Activated CD4-positive, alpha-beta memory T cell treated with anti-CD3 and anti-CD28 coated beads, Interleukin-2, amount 10 ng/mL, durations not matched to agents 7 days and 5 days (primary cell): ENCODE data around the gene MYD88. TPM values are rescaled to one million over a fixed set of nuclear protein-coding genes. Genes with fewer than 3 reads are reported as not detected.

Experiments
- CTCF ChIA-PET: fragments of 350-600 bp; sonication (Branson Sonifier 250); formaldehyde crosslinking; loops from one replicate; lab custom pipeline; 2021; ENCODE audit warnings: antibody characterized with exemption, inconsistent platforms; lab: Charles Lee
- POLR2A ChIA-PET: fragments of 350-600 bp; sonication (Branson Sonifier 250); formaldehyde crosslinking; loops from one replicate; lab custom pipeline; 2021; ENCODE audit warnings: antibody characterized with exemption; lab: Charles Lee
- DNase-seq: peaks from one replicate; pipeline ENCODE4 v3.0.0-alpha.2; 2020
- H3K27ac Mint-ChIP-seq: one replicate; pipeline ENCODE4 v1.8.0; 2021; ENCODE audit warnings: mild to moderate bottlenecking, mixed read lengths
- H3K27me3 Mint-ChIP-seq: one replicate; pipeline ENCODE4 v1.8.0; 2021; ENCODE audit warnings: mixed read lengths
- H3K36me3 Mint-ChIP-seq: one replicate; pipeline ENCODE4 v1.8.0; 2021; ENCODE audit warnings: low read depth, mixed read lengths
- H3K4me1 Mint-ChIP-seq: one replicate; pipeline ENCODE4 v1.8.0; 2021; ENCODE audit warnings: mixed read lengths
- H3K4me3 Mint-ChIP-seq: one replicate; pipeline ENCODE4 v1.8.0; 2021; ENCODE audit warnings: mild to moderate bottlenecking, mixed read lengths
- H3K9me3 Mint-ChIP-seq: one replicate; pipeline ENCODE4 v1.8.0; 2021; ENCODE audit warnings: mixed read lengths
- total RNA-seq, 2 experiments: library from RNA; stranded (reverse); gene quantifications; one replicate each; pipeline ENCODE4 v1.2.3, GENCODE V29; 2021

MYD88 gene
- total RNA-seq, 2 experiments from 2014 or later, result 87.9 to 91.3 TPM

DNA sequence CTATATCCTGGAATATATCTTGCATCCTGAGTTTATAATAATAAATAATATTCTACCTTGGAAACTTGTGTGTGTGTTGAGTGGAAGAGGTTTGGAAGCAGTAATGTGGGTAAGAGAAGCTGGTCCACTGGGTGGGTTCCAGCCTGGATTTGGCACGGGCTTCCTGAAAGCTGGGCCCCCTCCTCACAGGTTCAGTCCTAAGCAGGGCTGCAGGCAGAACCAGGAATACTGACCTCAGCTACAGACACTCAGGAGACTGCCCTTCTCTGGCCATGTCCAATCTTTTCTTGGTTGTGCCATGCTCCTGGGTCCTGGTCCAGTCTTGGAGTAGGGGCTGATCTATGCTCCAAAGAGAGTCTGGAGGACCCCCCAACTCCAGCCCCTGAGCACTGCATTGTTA lies 4.5 kb downstream of the MYD88 start:
- POLR2A ChIA-PET, result interaction anchor here (8.3 to 8.6 kb wide), 2 partner anchors 11 to 22 kb away, joined by 109 to 286 read pairs; partner anchors contain the start of gene OXSR1
- Mint-ChIP-seq H3K4me1 (peaks cover 41% of the 10 kb centered on the region), H3K4me3 (no peak overlapping the region), H3K36me3 (peaks cover 56% of the 10 kb centered on the region), H3K9me3 (peaks cover 23% of the 10 kb centered on the region), H3K27ac (no peak overlapping the region), H3K27me3 (peaks cover 5% of the 10 kb centered on the region)
- peak; percentile 3 for DNase-seq
- CTCF ChIA-PET, result interaction anchor here (1.4 to 2.6 kb wide), 2 partner anchors 10 to 20 kb away, joined by 5 to 7 read pairs; no protein-coding TSS in a partner anchor

DNA sequence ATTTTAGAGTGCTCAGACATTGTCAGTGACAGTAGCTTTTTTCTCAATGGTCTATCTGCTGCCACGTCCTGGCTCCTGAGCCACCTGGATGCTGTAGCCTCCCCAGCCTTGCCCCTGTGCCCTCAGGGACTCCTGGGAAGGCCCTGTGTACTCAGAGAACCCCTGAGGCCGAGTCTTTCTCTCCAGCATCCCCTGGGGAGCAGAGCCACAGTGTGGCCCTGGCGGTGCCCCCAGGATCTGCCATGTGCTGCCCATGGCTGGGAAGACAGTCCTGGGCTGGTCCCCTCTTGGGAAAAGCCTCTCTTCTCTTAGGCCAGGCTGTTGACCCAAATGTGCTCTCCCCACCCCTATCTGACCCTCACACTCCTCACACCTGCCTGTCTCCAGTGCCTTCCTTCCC lies 5.0 kb downstream of the MYD88 start:
- DNase-seq, result no peak
- POLR2A ChIA-PET, result interaction anchor here (8.3 to 8.6 kb wide), 2 partner anchors 10 to 21 kb away, joined by 109 to 286 read pairs; partner anchors contain the start of gene OXSR1
- Mint-ChIP-seq H3K36me3 (peaks cover 57% of the 10 kb centered on the region), H3K27ac (no peak overlapping the region), H3K4me3 (no peak overlapping the region), H3K9me3 (peaks cover 23% of the 10 kb centered on the region), H3K4me1 (peaks cover 36% of the 10 kb centered on the region), H3K27me3 (peaks cover 5% of the 10 kb centered on the region)
- CTCF ChIA-PET, result interaction anchor here (1.4 to 2.6 kb wide), 2 partner anchors 10 to 20 kb away, joined by 5 to 7 read pairs; no protein-coding TSS in a partner anchor

DNA sequence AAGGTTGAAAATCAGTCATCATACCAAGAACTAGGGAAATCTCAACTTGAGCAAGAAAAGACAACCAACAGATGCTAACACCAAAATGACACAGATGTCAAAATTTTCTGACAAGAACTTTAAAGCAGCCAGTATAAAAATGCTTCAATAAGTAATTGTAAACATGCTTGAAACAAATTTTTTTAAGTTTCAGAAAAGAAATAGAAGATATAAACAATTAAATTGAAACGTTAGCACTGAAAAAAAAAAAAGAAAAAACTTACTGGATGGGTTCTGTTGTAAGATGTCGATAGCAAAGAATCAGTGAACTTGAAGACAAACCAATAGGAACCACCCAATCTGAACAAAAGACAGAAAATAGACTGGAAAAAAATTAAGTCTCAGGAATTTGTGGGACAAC lies 8.0 kb downstream of the MYD88 start:
- Mint-ChIP-seq H3K27ac (no peak overlapping the region), H3K4me3 (no peak overlapping the region), H3K9me3 (peaks cover 23% of the 10 kb centered on the region), H3K27me3 (peaks cover 5% of the 10 kb centered on the region), H3K4me1 (peaks cover 29% of the 10 kb centered on the region), H3K36me3 (peaks cover 40% of the 10 kb centered on the region)
- DNase-seq, result no peak
- ChIA-PET CTCF (no interaction called here), POLR2A (interaction anchor here (1.0 kb wide), 1 partner anchor 19 kb away, joined by 3 read pairs; the partner anchor contains the start of gene OXSR1)

DNA sequence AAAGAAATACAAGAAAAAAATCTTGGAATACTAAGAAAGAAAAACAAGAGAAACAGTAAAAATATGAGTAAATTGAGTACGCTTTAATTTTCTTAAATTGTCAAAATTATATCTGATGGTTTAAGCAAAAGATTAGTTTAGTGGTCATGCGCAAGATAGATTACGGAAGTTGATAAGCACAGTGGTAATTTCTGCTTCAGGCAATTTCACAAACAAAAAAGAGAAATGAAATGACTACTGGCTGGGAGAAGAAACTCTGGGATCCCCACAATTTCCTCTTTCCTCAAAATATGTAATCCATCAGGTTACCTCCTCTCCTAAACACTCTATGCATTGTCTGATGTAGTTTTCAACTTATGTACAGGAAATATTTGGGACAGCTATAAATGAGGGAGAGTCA lies 9.0 kb downstream of the MYD88 start:
- no peak overlapping the region for H3K4me3 Mint-ChIP-seq
- peaks cover 5% of the 10 kb centered on the region for H3K27me3 Mint-ChIP-seq
- peaks cover 31% of the 10 kb centered on the region for H3K36me3 Mint-ChIP-seq
- peaks cover 23% of the 10 kb centered on the region for H3K9me3 Mint-ChIP-seq
- no peak overlapping the region for H3K27ac Mint-ChIP-seq
- DNase-seq, result no peak
- ChIA-PET CTCF (no interaction called here), POLR2A (interaction anchor here (1.0 to 12.7 kb wide), 2 partner anchors 7 to 18 kb away, joined by 3 to 109 read pairs; partner anchors contain the start of genes ACAA1, MYD88 and OXSR1)
- peaks cover 28% of the 10 kb centered on the region for H3K4me1 Mint-ChIP-seq

DNA sequence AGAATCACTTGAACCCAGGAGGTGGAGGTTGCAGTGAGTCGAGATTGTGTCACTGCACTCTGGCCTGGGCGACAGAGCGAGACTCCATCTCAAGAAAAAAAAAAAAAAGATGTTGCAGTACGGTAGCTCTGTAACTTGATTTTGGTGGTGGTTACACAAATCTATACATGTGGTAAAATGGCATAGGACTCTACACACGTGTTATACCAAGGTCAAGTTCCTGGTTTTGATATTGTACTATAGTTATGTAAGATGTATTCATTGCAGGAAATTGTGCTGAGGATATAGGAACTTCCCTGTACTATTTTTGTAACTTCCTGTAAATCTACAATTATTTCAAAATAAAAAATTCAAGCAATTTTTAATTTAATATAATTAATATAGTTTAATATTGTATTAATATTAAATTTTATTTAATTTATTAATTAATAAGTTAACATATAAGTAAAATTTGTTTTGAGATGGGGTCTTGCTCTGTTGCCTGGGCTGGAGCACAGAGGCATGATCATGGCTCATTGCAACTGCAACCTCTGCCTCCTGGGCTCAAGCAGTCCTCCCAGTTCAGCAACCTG lies 9.9 kb downstream of the MYD88 start:
- Mint-ChIP-seq H3K4me3 (no peak overlapping the region), H3K9me3 (peaks cover 23% of the 10 kb centered on the region), H3K27me3 (peaks cover 5% of the 10 kb centered on the region), H3K27ac (no peak overlapping the region), H3K36me3 (peaks cover 24% of the 10 kb centered on the region), H3K4me1 (peaks cover 38% of the 10 kb centered on the region)
- CTCF ChIA-PET, result interaction anchor here (0.9 to 1.5 kb wide), 2 partner anchors 17 to 198 kb away, joined by 4 read pairs; partner anchors contain the start of genes OXSR1 and XYLB
- no peak for DNase-seq
- POLR2A ChIA-PET, result interaction anchor here (12.7 kb wide), 1 partner anchor 8 kb away, joined by 109 read pairs; the partner anchor contains the start of genes ACAA1 and MYD88

DNA sequence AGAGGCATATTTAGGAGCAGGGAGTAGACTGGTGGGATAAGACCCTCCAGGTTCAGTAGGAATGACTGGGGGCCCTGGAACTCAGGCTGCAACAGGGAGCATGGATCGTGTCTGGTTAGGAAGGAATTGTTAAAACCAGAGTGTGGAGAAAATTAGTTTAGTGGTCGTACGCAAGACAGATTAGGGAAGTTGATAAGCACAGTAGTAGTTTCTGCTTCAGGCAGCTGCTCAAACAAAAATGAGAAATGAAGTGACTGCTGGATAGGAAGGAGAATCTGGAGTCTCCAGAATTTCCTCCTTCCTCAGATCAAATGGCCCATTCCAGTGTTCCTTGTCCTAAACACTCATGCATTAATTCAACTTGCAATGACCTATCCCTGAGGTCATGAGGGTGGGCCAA lies 11.2 kb downstream of the MYD88 start:
- Mint-ChIP-seq H3K27me3 (peaks cover 5% of the 10 kb centered on the region), H3K27ac (no peak overlapping the region), H3K36me3 (peaks cover 20% of the 10 kb centered on the region), H3K9me3 (peaks cover 23% of the 10 kb centered on the region), H3K4me1 (peaks cover 51% of the 10 kb centered on the region), H3K4me3 (no peak overlapping the region)
- ChIA-PET CTCF (no interaction called here), POLR2A (interaction anchor here (1.3 to 12.7 kb wide), 2 partner anchors 10 to 15 kb away, joined by 3 to 109 read pairs; partner anchors contain the start of genes ACAA1, MYD88 and OXSR1)
- DNase-seq, result no peak

DNA sequence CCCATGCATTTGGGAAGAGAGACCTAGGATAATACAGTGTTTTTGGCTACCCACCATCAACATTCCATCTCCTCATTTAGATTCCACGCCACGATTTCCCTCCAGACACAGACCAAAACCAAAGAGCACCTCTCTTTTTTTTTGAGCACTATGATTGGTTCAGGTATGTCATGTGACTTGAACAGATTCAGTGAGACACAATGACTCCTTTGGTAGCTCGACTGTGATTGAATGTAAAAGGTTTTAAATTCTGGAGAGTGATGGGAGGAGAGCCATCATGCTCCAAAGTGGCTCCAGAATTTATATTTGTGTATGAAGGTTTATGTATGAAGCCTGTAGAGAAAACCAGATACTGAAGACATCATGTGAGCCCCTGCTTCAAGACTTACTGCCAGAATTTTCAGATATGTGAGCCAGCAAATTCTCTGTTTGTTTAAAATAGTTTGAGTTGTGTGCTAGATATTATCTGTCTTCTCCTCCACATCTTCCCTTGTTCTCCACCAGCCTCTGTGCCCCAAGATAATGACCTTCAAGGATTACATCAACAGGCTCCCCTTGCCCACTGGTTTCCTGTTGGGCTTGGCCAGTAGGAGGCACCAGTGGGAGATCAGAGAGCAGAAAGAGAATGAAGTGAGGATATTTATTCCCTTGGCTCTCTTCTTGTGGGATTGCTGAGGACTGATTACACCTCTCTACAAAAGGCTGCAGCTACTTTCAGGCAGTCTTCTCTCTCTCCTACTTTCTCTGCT lies 12.5 kb downstream of the MYD88 start:
- H3K36me3 Mint-ChIP-seq, result peaks cover 20% of the 10 kb centered on the region
- H3K9me3 Mint-ChIP-seq, result peaks cover 19% of the 10 kb centered on the region
- CTCF ChIA-PET, result interaction anchor here (5.4 kb wide), 1 partner anchor 14 kb away, joined by 55 read pairs; the partner anchor contains the start of gene OXSR1
- H3K27ac Mint-ChIP-seq, result peak overlapping the region; percentile 93
- H3K27me3 Mint-ChIP-seq, result peaks cover 4% of the 10 kb centered on the region
- POLR2A ChIA-PET, result interaction anchor here (1.3 to 12.7 kb wide), 3 partner anchors 11 to 111 kb away, joined by 3 to 116 read pairs (median 109); partner anchors contain the start of genes ACAA1, MYD88 and OXSR1
- H3K4me1 Mint-ChIP-seq, result peaks cover 58% of the 10 kb centered on the region
- DNase-seq, result peak; percentile 18
- no peak overlapping the region for H3K4me3 Mint-ChIP-seq

DNA sequence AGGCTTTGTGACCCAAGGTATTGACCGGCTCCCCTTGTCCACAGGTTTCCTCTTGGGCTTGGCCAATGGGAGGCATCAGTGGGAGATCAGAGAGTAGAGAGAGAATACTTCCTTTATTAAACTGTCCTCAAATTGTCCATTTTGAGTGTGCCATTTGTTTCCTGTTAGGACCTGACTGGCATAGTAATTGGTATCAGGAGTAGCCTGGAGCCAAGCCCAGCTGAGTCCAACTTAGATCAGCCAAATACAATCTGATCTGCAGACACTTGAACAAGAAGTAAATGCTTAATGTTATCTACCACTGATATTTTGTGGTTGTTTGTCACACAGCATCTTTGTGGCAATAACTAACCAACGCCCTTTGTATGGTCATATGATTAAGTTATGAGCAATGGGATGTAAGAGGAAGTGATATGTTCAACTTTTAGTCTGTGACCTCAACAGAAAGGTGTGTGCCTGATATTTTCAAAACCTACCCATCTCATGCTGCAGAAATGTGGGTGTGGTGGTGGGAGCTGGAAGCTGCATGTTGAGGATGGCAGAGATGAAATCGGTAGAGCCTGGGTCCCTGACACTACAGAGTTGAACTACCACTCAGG lies 13.3 kb downstream of the MYD88 start:
- H3K4me1 Mint-ChIP-seq, result peaks cover 58% of the 10 kb centered on the region
- ChIA-PET CTCF (interaction anchor here (1.0 to 5.4 kb wide), 2 partner anchors 10 to 13 kb away, joined by 3 to 55 read pairs; partner anchors contain the start of gene OXSR1), POLR2A (interaction anchor here (1.3 to 12.7 kb wide), 3 partner anchors 12 to 112 kb away, joined by 3 to 116 read pairs (median 109); partner anchors contain the start of genes ACAA1, MYD88 and OXSR1)
- H3K36me3 Mint-ChIP-seq, result peaks cover 13% of the 10 kb centered on the region
- H3K27me3 Mint-ChIP-seq, result no peaks in the 10 kb centered on the region
- peak; percentile 41 for DNase-seq
- peaks cover 12% of the 10 kb centered on the region for H3K9me3 Mint-ChIP-seq
- no peak overlapping the region for H3K4me3 Mint-ChIP-seq
- peak overlapping the region; percentile 93 for H3K27ac Mint-ChIP-seq

DNA sequence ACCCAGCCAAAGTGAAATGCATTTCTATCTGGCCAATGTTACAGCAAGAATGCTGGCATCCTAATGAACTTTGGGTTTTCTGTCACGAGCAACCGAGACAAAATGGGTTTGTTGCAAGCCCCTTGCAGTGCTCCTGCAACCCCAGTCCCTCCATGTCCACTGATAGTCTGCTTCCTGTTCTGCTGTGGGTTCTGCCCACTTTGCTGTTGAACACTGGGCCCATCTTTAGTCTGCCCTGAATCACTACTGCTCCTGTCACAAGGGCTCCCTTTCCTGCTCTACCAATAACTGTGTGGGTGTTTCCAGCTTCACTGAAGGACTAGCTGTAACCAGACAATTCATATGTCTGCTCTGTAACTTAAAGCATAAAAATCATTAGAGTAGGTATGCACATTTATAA lies 14.1 kb downstream of the MYD88 start:
- CTCF ChIA-PET, result interaction anchor here (0.9 to 5.4 kb wide), 4 partner anchors 9 to 156 kb away, joined by 3 to 55 read pairs (median 4); partner anchors contain the start of gene OXSR1
- Mint-ChIP-seq H3K4me1 (peaks cover 57% of the 10 kb centered on the region), H3K27ac (peak overlapping the region; percentile 59), H3K4me3 (no peak overlapping the region), H3K36me3 (peaks cover 7% of the 10 kb centered on the region), H3K9me3 (peaks cover 4% of the 10 kb centered on the region), H3K27me3 (no peaks in the 10 kb centered on the region)
- POLR2A ChIA-PET, result interaction anchor here (1.3 to 12.7 kb wide), 3 partner anchors 12 to 113 kb away, joined by 3 to 116 read pairs (median 109); partner anchors contain the start of genes ACAA1, MYD88 and OXSR1
- DNase-seq, result no peak

DNA sequence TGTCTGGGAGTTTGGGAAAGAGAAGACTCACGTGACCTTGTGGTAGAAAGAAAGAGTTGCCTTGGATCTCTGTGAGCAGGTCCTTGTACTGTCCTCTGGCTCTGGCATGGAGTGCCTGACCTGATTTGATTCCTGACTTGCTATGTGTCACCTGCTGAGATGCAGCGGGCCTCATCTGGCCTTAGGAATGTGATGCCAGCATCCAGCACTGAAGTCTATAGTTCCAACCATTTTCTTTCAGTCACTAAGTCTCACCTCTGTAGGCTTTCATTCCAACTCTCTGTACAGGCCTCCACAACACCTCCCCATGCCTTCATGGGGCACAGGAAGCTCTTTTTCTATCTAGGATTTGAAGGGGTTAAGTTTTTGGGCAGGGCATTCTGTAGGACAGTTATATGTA lies 14.8 kb downstream of the MYD88 start:
- H3K4me1 Mint-ChIP-seq, result peaks cover 54% of the 10 kb centered on the region

DNA sequence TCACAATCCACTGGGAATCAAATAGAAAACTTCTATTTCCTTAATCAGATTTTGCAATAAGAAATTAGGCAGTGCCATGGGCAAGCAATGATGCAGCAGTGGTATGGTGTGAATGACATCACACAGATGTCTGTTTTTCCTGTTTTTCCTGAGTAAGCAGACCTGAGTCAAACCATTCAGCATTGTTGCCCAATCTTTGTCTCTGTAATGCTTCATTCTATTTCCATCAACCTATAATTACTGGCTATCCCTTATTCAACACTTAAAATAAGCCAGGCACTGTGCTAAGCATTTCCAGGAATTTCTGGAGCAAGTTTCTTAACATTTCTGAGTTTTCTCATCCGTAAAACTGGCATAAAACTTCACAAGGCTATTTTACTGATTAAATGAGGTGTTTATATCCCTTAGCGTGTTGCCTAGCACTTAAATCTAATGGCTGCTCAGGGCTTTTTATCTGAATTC lies 15.6 kb downstream of the MYD88 start:
- DNase-seq, result no peak
- CTCF ChIA-PET, result interaction anchor here (1.0 to 5.4 kb wide), 3 partner anchors 11 to 17 kb away, joined by 4 to 55 read pairs (median 5); partner anchors contain the start of genes ACAA1 and OXSR1
- Mint-ChIP-seq H3K27ac (no peak overlapping the region), H3K4me3 (no peak overlapping the region), H3K9me3 (no peaks in the 10 kb centered on the region), H3K27me3 (no peaks in the 10 kb centered on the region), H3K4me1 (peaks cover 54% of the 10 kb centered on the region), H3K36me3 (peaks cover 4% of the 10 kb centered on the region)
- POLR2A ChIA-PET, result interaction anchor here (0.8 to 12.7 kb wide), 3 partner anchors 10 to 52 kb away, joined by 3 to 116 read pairs (median 109); partner anchors contain the start of genes ACAA1, MYD88 and OXSR1

More for the DNA sequence above, 14.8 kb downstream of the MYD88 start:
- Mint-ChIP-seq H3K9me3 (no peaks in the 10 kb centered on the region), H3K4me3 (no peak overlapping the region), H3K36me3 (peaks cover 4% of the 10 kb centered on the region), H3K27me3 (no peaks in the 10 kb centered on the region), H3K27ac (peak overlapping the region; percentile 59)
- POLR2A ChIA-PET, result interaction anchor here (8.2 to 12.7 kb wide), 2 partner anchors 11 to 13 kb away, joined by 109 to 116 read pairs; partner anchors contain the start of genes ACAA1, MYD88 and OXSR1
- no peak for DNase-seq
- CTCF ChIA-PET, result interaction anchor here (0.9 to 5.4 kb wide), 4 partner anchors 10 to 156 kb away, joined by 3 to 55 read pairs (median 4); partner anchors contain the start of genes ACAA1 and OXSR1
